CD4-positive, alpha-beta T cell (primary cell): Measurements from ENCODE around the gene IKBKE. TPM values are rescaled to one million over a fixed set of nuclear protein-coding genes. Genes with fewer than 3 reads are reported as not detected.

Source experiments
- ATAC-seq: fragments of 200-7000 bp; cut with Tn5 transposase; one replicate; pipeline ENCODE4 v1.10.0; 2022; ENCODE audit warnings: mild to moderate bottlenecking; ENCODE audit not compliant: poor library complexity
- CTCF ChIA-PET: fragments of 350-600 bp; sonication (Branson Sonifier 250); formaldehyde crosslinking; loops from one replicate; lab custom pipeline; 2021; ENCODE audit warnings: antibody characterized with exemption, inconsistent platforms; lab: Charles Lee
- POLR2A ChIA-PET: fragments of 350-600 bp; sonication (Branson Sonifier 250); formaldehyde crosslinking; loops from one replicate; lab custom pipeline; 2021; ENCODE audit warnings: antibody characterized with exemption, inconsistent platforms; lab: Charles Lee
- DNase-seq, 14 experiments: peaks; one replicate each; pipeline ENCODE4 v3.0.0-alpha.2; 2013 to 2020; ENCODE audit warnings: mixed read lengths in 2 of 14
- H3K27ac ChIP-seq, 2 donors: one replicate each; pipeline versions ENCODE4 v1.5.1 to v1.7.0; 2013; ENCODE audit warnings: low read length in 2 of 2, low read depth in 1 of 2, mild to moderate bottlenecking in 1 of 2
- H3K27me3 ChIP-seq, 2 experiments: 1 replicate in 1 of 2; 2 replicates in 1 of 2; pipeline versions ENCODE4 v1.6.1 to v1.7.0; 2013; ENCODE audit warnings: low read length in 2 of 2, control low read depth in 1 of 2, mild to moderate bottlenecking in 1 of 2, moderate library complexity in 1 of 2; ENCODE audit not compliant: insufficient read depth in 2 of 2, control insufficient read depth in 1 of 2
- H3K36me3 ChIP-seq: one replicate; pipeline ENCODE4 v1.6.1; 2013; ENCODE audit warnings: low read length, control low read depth; ENCODE audit not compliant: insufficient read depth
- H3K4me1 ChIP-seq: one replicate; pipeline ENCODE4 v1.6.1; 2013; ENCODE audit warnings: low read length, control low read depth; ENCODE audit not compliant: insufficient read depth
- H3K4me3 ChIP-seq: one replicate; pipeline ENCODE4 v1.5.1; 2013; ENCODE audit warnings: mild to moderate bottlenecking, low read length, moderate library complexity
- H3K9me3 ChIP-seq, 2 experiments: 1 replicate in 1 of 2; 2 replicates in 1 of 2; pipeline versions ENCODE4 v1.6.1 to v1.7.0; 2013; ENCODE audit warnings: low read length in 2 of 2, mild to moderate bottlenecking in 2 of 2, control low read depth in 1 of 2, moderate library complexity in 1 of 2; ENCODE audit not compliant: control insufficient read depth in 1 of 2, insufficient read depth in 1 of 2
- H3K27ac Mint-ChIP-seq: one replicate; pipeline ENCODE4 v1.8.0; 2020; ENCODE audit warnings: mixed read lengths
- H3K27me3 Mint-ChIP-seq: one replicate; pipeline ENCODE4 v1.8.0; 2021; ENCODE audit warnings: mixed read lengths
- H3K36me3 Mint-ChIP-seq: one replicate; pipeline ENCODE4 v1.8.0; 2021; ENCODE audit warnings: low read depth, mixed read lengths
- H3K4me1 Mint-ChIP-seq: one replicate; pipeline ENCODE4 v1.8.0; 2021; ENCODE audit warnings: low read depth, mixed read lengths
- H3K4me3 Mint-ChIP-seq: one replicate; pipeline ENCODE4 v1.8.0; 2020; ENCODE audit warnings: mild to moderate bottlenecking, mixed read lengths
- H3K9me3 Mint-ChIP-seq: one replicate; pipeline ENCODE4 v1.8.0; 2020; ENCODE audit warnings: mixed read lengths
- intact Hi-C, 2 experiments: fragments of 100-400 bp; cut with DNase I in 1 of 2; cut with micrococcal nuclease in 1 of 2; formaldehyde crosslinking; loops; one replicate each; pipeline versions ENCODE4 v1.15.1 to v1.9.0; 2023 to 2025; cut with DNase I, micrococcal nuclease
- total RNA-seq, 174 experiments: library from RNA in 2 of 174; stranded (reverse) in 2 of 174; gene quantifications; one replicate each; pipeline ENCODE4 v1.2.3 and lab custom pipeline; 2021 to 2026
- TF ChIP-seq, protein P1 (sequence below): fragments of 200-600 bp; IDR thresholded peaks from one replicate; pipeline ENCODE4 v1.8.0; 2022; ENCODE audit warnings: antibody characterized with exemption, mild to moderate bottlenecking

The IKBKE gene
- total RNA-seq, 2 experiments from 2014 or later, result 27.9 to 29.8 TPM

DNA sequence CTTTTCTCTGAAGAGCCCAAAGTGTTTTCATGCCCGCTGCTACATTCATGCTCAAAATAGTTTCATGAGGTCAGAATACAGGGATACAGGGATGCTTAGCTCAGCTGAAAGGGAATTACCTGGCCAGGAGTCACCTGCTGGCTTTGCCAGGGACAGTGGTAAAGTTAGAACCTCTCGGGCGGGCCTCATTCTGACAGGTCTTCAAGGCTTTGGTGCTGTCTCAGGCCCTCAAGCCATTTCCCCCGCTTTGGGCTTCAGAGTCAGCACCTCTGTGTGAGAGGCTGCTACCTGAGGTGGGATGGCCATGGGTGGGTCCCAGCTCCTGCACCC, 42.5 kb downstream of the IKBKE start:
- H3K9me3 ChIP-seq, result no peaks in the 10 kb centered on the region
- H3K4me3 ChIP-seq, result no peak overlapping the region
- H3K9me3 Mint-ChIP-seq, result no peaks in the 10 kb centered on the region
- no peak overlapping the region for H3K27ac ChIP-seq
- H3K36me3 ChIP-seq, result no peaks in the 10 kb centered on the region
- ChIA-PET POLR2A (no interaction called here), CTCF (no interaction called here)
- H3K4me1 ChIP-seq, result peaks cover 15% of the 10 kb centered on the region
- H3K27me3 ChIP-seq, result peaks cover 4 to 21% of the 10 kb centered on the region in 2 experiments
- H3K27ac Mint-ChIP-seq, result no peak overlapping the region
- intact Hi-C loops, result no loop called here
- ATAC-seq (no peak), DNase-seq (no peak)
- peaks cover 15% of the 10 kb centered on the region for H3K27me3 Mint-ChIP-seq
- TF ChIP-seq, protein P1, sequence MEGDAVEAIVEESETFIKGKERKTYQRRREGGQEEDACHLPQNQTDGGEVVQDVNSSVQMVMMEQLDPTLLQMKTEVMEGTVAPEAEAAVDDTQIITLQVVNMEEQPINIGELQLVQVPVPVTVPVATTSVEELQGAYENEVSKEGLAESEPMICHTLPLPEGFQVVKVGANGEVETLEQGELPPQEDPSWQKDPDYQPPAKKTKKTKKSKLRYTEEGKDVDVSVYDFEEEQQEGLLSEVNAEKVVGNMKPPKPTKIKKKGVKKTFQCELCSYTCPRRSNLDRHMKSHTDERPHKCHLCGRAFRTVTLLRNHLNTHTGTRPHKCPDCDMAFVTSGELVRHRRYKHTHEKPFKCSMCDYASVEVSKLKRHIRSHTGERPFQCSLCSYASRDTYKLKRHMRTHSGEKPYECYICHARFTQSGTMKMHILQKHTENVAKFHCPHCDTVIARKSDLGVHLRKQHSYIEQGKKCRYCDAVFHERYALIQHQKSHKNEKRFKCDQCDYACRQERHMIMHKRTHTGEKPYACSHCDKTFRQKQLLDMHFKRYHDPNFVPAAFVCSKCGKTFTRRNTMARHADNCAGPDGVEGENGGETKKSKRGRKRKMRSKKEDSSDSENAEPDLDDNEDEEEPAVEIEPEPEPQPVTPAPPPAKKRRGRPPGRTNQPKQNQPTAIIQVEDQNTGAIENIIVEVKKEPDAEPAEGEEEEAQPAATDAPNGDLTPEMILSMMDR, result no peak
- peaks cover 8% of the 10 kb centered on the region for H3K4me1 Mint-ChIP-seq
- H3K4me3 Mint-ChIP-seq, result no peak overlapping the region
- H3K36me3 Mint-ChIP-seq, result no peaks in the 10 kb centered on the region

DNA sequence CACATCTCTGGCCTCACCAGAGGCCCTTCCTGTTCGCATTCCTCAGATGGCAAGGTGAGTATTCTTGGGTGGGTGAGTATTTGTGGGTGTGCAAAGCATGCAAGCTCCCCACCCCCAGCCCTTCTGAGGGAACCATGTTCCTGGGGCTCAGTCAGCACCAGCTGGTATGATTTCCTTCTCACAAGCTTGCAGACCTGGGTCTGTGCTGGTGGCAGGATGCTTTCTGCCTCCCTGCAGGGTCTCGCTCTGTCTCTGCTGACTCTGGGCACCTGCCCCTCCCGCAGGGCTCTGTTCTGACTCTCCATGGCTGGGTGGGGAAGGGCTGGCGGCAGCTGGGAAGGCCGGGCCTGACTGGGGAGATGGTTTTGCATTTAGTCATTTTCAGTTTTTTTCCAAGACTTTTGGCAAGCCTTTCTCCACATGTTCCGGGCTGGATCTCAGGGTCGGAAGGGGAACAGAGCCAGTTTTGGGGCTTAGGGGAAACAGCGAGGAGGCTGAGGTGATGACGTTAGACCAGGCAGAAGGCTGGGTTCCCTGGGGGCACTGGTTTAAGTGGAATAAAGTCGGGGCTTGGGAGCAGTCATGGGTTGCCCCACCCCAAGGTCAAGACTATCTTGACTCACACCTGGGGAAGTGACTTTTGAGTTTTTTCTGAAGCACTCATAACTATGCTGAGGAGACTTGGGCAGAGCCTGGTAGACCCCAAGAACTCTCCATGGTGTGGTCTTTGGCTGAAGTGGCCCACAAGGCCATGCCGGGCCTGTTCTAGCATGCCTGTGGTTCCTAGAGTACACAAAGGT, 43.2 kb downstream of the IKBKE start:
- TF ChIP-seq, protein P1, result no peak
- Histone ChIP-seq H3K4me1 (peaks cover 8% of the 10 kb centered on the region), H3K27ac (no peak overlapping the region), H3K9me3 (no peaks in the 10 kb centered on the region), H3K36me3 (no peaks in the 10 kb centered on the region), H3K27me3 (peaks cover 2 to 17% of the 10 kb centered on the region in 2 experiments), H3K4me3 (no peak overlapping the region)
- CTCF ChIA-PET, result no interaction called here
- no peaks in the 10 kb centered on the region for H3K36me3 Mint-ChIP-seq
- DNase-seq (no peak), ATAC-seq (no peak)
- H3K9me3 Mint-ChIP-seq, result no peaks in the 10 kb centered on the region
- peaks cover 6% of the 10 kb centered on the region for H3K4me1 Mint-ChIP-seq
- H3K27me3 Mint-ChIP-seq, result peaks cover 15% of the 10 kb centered on the region
- no peak overlapping the region for H3K27ac Mint-ChIP-seq
- intact Hi-C loops, result no loop called here
- POLR2A ChIA-PET, result no interaction called here
- H3K4me3 Mint-ChIP-seq, result no peak overlapping the region

DNA sequence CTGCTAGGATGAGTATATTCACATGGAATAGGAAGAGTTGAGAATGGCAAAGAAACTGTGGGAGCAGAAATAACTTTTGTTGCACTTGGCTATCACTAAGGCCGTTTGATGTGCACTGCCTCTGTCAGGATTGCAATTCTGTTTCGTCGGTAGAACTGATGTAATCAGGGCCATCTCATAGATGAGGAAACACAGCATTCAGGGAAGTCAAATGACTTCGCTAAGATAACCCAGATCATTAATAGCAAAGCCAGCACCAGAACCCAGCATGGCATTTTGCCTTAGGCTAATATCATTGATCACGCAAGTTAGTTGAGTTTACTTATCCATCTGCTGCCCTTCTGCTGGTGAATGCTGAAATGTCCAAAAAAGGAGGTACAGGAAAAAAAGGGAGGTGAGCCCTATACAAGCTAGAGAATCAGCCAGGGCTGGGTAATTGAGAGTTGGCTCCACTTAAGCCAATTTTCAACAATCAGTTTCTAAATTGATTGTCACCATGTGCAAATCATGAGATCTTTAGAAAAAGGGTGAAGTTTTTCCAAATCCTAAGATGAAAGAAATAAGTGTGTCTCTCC, 44.6 kb downstream of the IKBKE start:
- Mint-ChIP-seq H3K27ac (no peak overlapping the region), H3K27me3 (peaks cover 4% of the 10 kb centered on the region), H3K9me3 (no peaks in the 10 kb centered on the region), H3K4me3 (no peak overlapping the region), H3K36me3 (no peaks in the 10 kb centered on the region), H3K4me1 (no peaks in the 10 kb centered on the region)
- CTCF ChIA-PET, result interaction anchor here (2.5 kb wide), 1 partner anchor 30 kb away, joined by 8 read pairs; no protein-coding TSS in a partner anchor
- Histone ChIP-seq H3K36me3 (no peaks in the 10 kb centered on the region), H3K27ac (no peak overlapping the region), H3K4me1 (peaks cover 2% of the 10 kb centered on the region), H3K9me3 (no peaks in the 10 kb centered on the region), H3K4me3 (no peak overlapping the region), H3K27me3 (peaks cover 0 to 5% of the 10 kb centered on the region in 2 experiments)
- peak in 1 of 14 experiments; percentile 28 for DNase-seq
- no peak for ATAC-seq
- intact Hi-C loops, result no loop called here
- TF ChIP-seq, protein P1, result no peak
- POLR2A ChIA-PET, result no interaction called here
